Measurements from ENCODE around the gene RAB30. TPM values are rescaled to one million over a fixed set of nuclear protein-coding genes. Genes with fewer than 3 reads are reported as not detected.

Gene RAB30
- total and polyA plus RNA-seq, 2 donors (not counting 3 experiments of a cell fraction or from before 2014, with no cell fraction given) = 4.1 to 14.6 TPM

DNA sequence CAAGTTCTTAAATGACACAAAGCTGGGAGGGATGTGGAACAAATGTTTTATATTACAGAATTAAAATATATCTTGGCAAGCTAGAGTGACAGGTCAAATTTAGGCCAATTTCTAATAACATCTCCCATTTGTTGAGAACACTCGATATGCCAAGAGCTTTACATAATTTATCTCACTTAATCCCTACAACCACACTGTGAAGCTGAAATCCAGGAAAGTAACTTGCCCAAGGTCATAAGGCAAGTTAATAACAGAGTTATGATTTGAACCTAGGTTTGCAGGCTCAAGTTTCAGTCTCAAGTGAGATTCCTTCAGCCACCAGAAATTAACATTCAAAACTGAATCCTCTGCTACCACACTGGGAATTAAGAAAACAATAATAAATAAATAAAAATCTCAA, 38.3 kb downstream of the RAB30 start:
- no peak overlapping the region for H3K9ac ChIP-seq (replicated peaks; ENCODE audit: extremely low read depth, insufficient read depth, low read length)
- DNase-seq (ENCODE audit: low read depth, low spot score) (no peak), FAIRE-seq (no peak)
- H3K79me2 ChIP-seq (ENCODE audit: control insufficient read depth, insufficient read depth, low read length) = no peaks in the 10 kb centered on the region
- CTCF ChIA-PET = interaction anchor here (1.6 kb wide), 2 partner anchors 11 to 12 kb away, joined by 3 to 4 read pairs; no protein-coding TSS in a partner anchor
- no peak overlapping the region for H2AFZ ChIP-seq (ENCODE audit: low read depth, low read length)
- no peaks in the 10 kb centered on the region for H3K9me1 ChIP-seq (replicated peaks; ENCODE audit: control insufficient read depth, extremely low read depth, insufficient read depth, low read length)
- TF ChIP-seq EZH2 (IDR thresholded peaks at IDR 0.05; ENCODE audit: borderline replicate concordance, low read depth, low read length, severe bottlenecking) (no peak), JUN (IDR thresholded peaks at IDR 0.05; ENCODE audit: borderline replicate concordance, insufficient read depth, insufficient read length, low read depth) (no peak), POLR2AphosphoS5 (IDR thresholded peaks at IDR 0.05; ENCODE audit: insufficient read depth, low read depth, low read length) (no peak), MYC (IDR thresholded peaks at IDR 0.05; ENCODE audit: low read depth, low read length) (no peak), FOS (IDR thresholded peaks at IDR 0.05; ENCODE audit: borderline replicate concordance, insufficient read depth, low read length) (no peak), GATA2 (IDR thresholded peaks at IDR 0.05; ENCODE audit: insufficient read depth, insufficient read length, low read depth, low read length) (no peak), POLR2A (IDR thresholded peaks at IDR 0.05; ENCODE audit: low read depth, low read length) (no peak)
- TF ChIP-seq, protein P1, sequence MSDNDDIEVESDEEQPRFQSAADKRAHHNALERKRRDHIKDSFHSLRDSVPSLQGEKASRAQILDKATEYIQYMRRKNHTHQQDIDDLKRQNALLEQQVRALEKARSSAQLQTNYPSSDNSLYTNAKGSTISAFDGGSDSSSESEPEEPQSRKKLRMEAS (IDR thresholded peaks at IDR 0.05; ENCODE audit: insufficient read depth, insufficient read length) = no peak
- TF ChIP-seq, protein P2, sequence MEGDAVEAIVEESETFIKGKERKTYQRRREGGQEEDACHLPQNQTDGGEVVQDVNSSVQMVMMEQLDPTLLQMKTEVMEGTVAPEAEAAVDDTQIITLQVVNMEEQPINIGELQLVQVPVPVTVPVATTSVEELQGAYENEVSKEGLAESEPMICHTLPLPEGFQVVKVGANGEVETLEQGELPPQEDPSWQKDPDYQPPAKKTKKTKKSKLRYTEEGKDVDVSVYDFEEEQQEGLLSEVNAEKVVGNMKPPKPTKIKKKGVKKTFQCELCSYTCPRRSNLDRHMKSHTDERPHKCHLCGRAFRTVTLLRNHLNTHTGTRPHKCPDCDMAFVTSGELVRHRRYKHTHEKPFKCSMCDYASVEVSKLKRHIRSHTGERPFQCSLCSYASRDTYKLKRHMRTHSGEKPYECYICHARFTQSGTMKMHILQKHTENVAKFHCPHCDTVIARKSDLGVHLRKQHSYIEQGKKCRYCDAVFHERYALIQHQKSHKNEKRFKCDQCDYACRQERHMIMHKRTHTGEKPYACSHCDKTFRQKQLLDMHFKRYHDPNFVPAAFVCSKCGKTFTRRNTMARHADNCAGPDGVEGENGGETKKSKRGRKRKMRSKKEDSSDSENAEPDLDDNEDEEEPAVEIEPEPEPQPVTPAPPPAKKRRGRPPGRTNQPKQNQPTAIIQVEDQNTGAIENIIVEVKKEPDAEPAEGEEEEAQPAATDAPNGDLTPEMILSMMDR (IDR thresholded peaks at IDR 0.05; ENCODE audit: extremely low read depth in 1 of 2, insufficient read depth in 1 of 2, low read depth in 1 of 2, low read length in 2 of 2) = no peak
- peaks cover under 1% of the 10 kb centered on the region for H3K4me1 ChIP-seq (ENCODE audit: control insufficient read depth, extremely low read depth, insufficient read depth, low read length)
- H3K27me3 ChIP-seq (ENCODE audit: control insufficient read depth in 2 of 2, insufficient read depth in 2 of 2, low read length in 2 of 2) = no peaks in the 10 kb centered on the region
- H3K36me3 ChIP-seq (ENCODE audit: control insufficient read depth in 2 of 2, extremely low read depth in 1 of 2, insufficient read depth in 2 of 2, low read length in 2 of 2) = no peaks in the 10 kb centered on the region
- H4K20me1 ChIP-seq (replicated peaks; ENCODE audit: control insufficient read depth, extremely low read depth, insufficient read depth, low read length) = no peaks in the 10 kb centered on the region
- no TSS peak for BruUV-seq (replicated peaks)
- dilution Hi-C loops (cut with MboI; ENCODE audit: extremely low pct_ligation_motif_present, low sequenced_read_pairs) = no loop called here
- no peak overlapping the region for H3K4me3 ChIP-seq (replicated peaks in 1 of 3; ENCODE audit: insufficient read depth in 1 of 3, low read depth in 1 of 3, low read length in 3 of 3)
- no peaks in the 10 kb centered on the region for H3K9me3 ChIP-seq (replicated peaks; ENCODE audit: control insufficient read depth, insufficient read depth, low read length)
- H3K4me2 ChIP-seq (ENCODE audit: insufficient read depth, low read length) = no peak overlapping the region
- POLR2A ChIA-PET = no interaction called here
- intact Hi-C loops (cut with micrococcal nuclease) = no loop called here
- H3K27ac ChIP-seq (ENCODE audit: insufficient read depth, low read depth, low read length) = no peak overlapping the region
